Mucosa of rectum (tissue), 2 donors: ENCODE data around the gene ACVR1.
A peak's percentile ranks its signal among the peaks of the same experiment; 100 is the strongest.

Experiments
- H3K27ac ChIP-seq, 2 donors: one replicate each; pipeline ENCODE4 v1.7.0; 2013; ENCODE audit warnings: inconsistent platforms in 2 of 2, low read depth in 2 of 2, low read length in 2 of 2
- H3K27me3 ChIP-seq, 2 donors: one replicate each; pipeline ENCODE4 v1.7.0; 2013; ENCODE audit warnings: low read length in 2 of 2; ENCODE audit not compliant: control insufficient read depth in 2 of 2, insufficient read depth in 2 of 2
- H3K36me3 ChIP-seq, 2 donors: one replicate each; pipeline ENCODE4 v1.7.0; 2013; ENCODE audit warnings: low read length in 2 of 2; ENCODE audit not compliant: control insufficient read depth in 2 of 2, insufficient read depth in 2 of 2
- H3K4me1 ChIP-seq, 2 donors: one replicate each; pipeline ENCODE4 v1.7.0; 2013; ENCODE audit warnings: low read length in 2 of 2, mild to moderate bottlenecking in 1 of 2; ENCODE audit not compliant: control insufficient read depth in 2 of 2, insufficient read depth in 2 of 2
- H3K4me3 ChIP-seq, 2 donors: one replicate each; pipeline ENCODE4 v1.7.0; 2013; ENCODE audit warnings: low read length in 2 of 2
- H3K9ac ChIP-seq, 2 donors: one replicate each; pipeline ENCODE4 v1.7.0; 2013; ENCODE audit warnings: low read length in 2 of 2, low read depth in 1 of 2, mild to moderate bottlenecking in 1 of 2
- H3K9me3 ChIP-seq, 2 donors: one replicate each; pipeline ENCODE4 v1.7.0; 2013; ENCODE audit warnings: low read length in 2 of 2; ENCODE audit not compliant: control insufficient read depth in 2 of 2
- donor health status: healthy.
- donor health status: Normal muscosa, but diverticular disease.

Gene ACVR1

GRCh38 chr2:157905092-157905491, 29.0 kb upstream of the ACVR1 start:
- H3K9me3 ChIP-seq: no peaks in the 10 kb centered on the region
- no peak overlapping the region for H3K4me3 ChIP-seq
- no peaks in the 10 kb centered on the region for H3K36me3 ChIP-seq
- H3K27me3 ChIP-seq: no peaks in the 10 kb centered on the region
- no peaks in the 10 kb centered on the region for H3K4me1 ChIP-seq
- no peak overlapping the region for H3K27ac ChIP-seq
- H3K9ac ChIP-seq: no peak overlapping the region

GRCh38 chr2:157903626-157904025, 27.5 kb upstream of the ACVR1 start:
- H3K4me1 ChIP-seq: no peaks in the 10 kb centered on the region
- H3K27ac ChIP-seq: no peak overlapping the region
- H3K27me3 ChIP-seq: no peaks in the 10 kb centered on the region
- H3K9ac ChIP-seq: no peak overlapping the region
- H3K4me3 ChIP-seq: no peak overlapping the region
- H3K36me3 ChIP-seq: no peaks in the 10 kb centered on the region
- H3K9me3 ChIP-seq: no peaks in the 10 kb centered on the region

GRCh38 chr2:157903151-157903550, 27.0 kb upstream of the ACVR1 start:
- Histone ChIP-seq H3K27ac (no peak overlapping the region), H3K4me3 (no peak overlapping the region), H3K9me3 (no peaks in the 10 kb centered on the region), H3K27me3 (no peaks in the 10 kb centered on the region), H3K9ac (no peak overlapping the region), H3K36me3 (no peaks in the 10 kb centered on the region), H3K4me1 (peaks cover 0 to 3% of the 10 kb centered on the region in 2 donors)

GRCh38 chr2:157902692-157903091, 26.6 kb upstream of the ACVR1 start:
- Histone ChIP-seq H3K9me3 (no peaks in the 10 kb centered on the region), H3K36me3 (no peaks in the 10 kb centered on the region), H3K9ac (no peak overlapping the region), H3K27ac (no peak overlapping the region), H3K27me3 (no peaks in the 10 kb centered on the region), H3K4me1 (peaks cover 0 to 3% of the 10 kb centered on the region in 2 donors), H3K4me3 (no peak overlapping the region)

- H3K27ac ChIP-seq: no peak overlapping the region
- no peaks in the 10 kb centered on the region for H3K36me3 ChIP-seq
- no peak overlapping the region for H3K9ac ChIP-seq
- no peaks in the 10 kb centered on the region for H3K27me3 ChIP-seq
- H3K4me3 ChIP-seq: no peak overlapping the region
- H3K9me3 ChIP-seq: no peaks in the 10 kb centered on the region
- H3K4me1 ChIP-seq: peaks cover 0 to 3% of the 10 kb centered on the region in 2 donors
Measured at GRCh38 chr2:157901325-157901724, 25.2 kb upstream of the ACVR1 start.

- Histone ChIP-seq H3K4me1 (peaks cover 0 to 3% of the 10 kb centered on the region in 2 donors), H3K36me3 (no peaks in the 10 kb centered on the region), H3K27ac (no peak overlapping the region), H3K27me3 (no peaks in the 10 kb centered on the region), H3K4me3 (no peak overlapping the region), H3K9ac (no peak overlapping the region), H3K9me3 (no peaks in the 10 kb centered on the region)
Measured at GRCh38 chr2:157900684-157901083, 24.6 kb upstream of the ACVR1 start.

- Histone ChIP-seq H3K9ac (no peak overlapping the region), H3K27me3 (no peaks in the 10 kb centered on the region), H3K9me3 (no peaks in the 10 kb centered on the region), H3K27ac (no peak overlapping the region), H3K36me3 (no peaks in the 10 kb centered on the region), H3K4me3 (no peak overlapping the region), H3K4me1 (peaks cover 0 to 3% of the 10 kb centered on the region in 2 donors)
Measured at GRCh38 chr2:157900203-157900602, 24.1 kb upstream of the ACVR1 start.

- Histone ChIP-seq H3K4me1 (peaks cover 0 to 3% of the 10 kb centered on the region in 2 donors), H3K27ac (peak overlapping the region in 1 of 2 donors; percentile 65), H3K4me3 (no peak overlapping the region), H3K36me3 (no peaks in the 10 kb centered on the region), H3K9ac (peak overlapping the region in 1 of 2 donors; percentile 27), H3K27me3 (no peaks in the 10 kb centered on the region), H3K9me3 (no peaks in the 10 kb centered on the region)
Measured at GRCh38 chr2:157899125-157899839, 23.2 kb upstream of the ACVR1 start.

- H3K27ac ChIP-seq: peak overlapping the region in 1 of 2 donors; percentile 59
- no peaks in the 10 kb centered on the region for H3K9me3 ChIP-seq
- peaks cover 0 to 3% of the 10 kb centered on the region in 2 donors for H3K4me1 ChIP-seq
- no peaks in the 10 kb centered on the region for H3K27me3 ChIP-seq
- no peak overlapping the region for H3K9ac ChIP-seq
- H3K36me3 ChIP-seq: no peaks in the 10 kb centered on the region
- H3K4me3 ChIP-seq: no peak overlapping the region
Measured at GRCh38 chr2:157898591-157898996, 22.5 kb upstream of the ACVR1 start.

GRCh38 chr2:157897106-157897971, 21.2 kb upstream of the ACVR1 start:
- Histone ChIP-seq H3K9me3 (no peaks in the 10 kb centered on the region), H3K9ac (peak overlapping the region in 1 of 2 donors; percentile 3), H3K36me3 (no peaks in the 10 kb centered on the region), H3K4me3 (peak overlapping the region in 1 of 2 donors; percentile 35), H3K4me1 (peaks cover 0 to 3% of the 10 kb centered on the region in 2 donors), H3K27me3 (no peaks in the 10 kb centered on the region), H3K27ac (peak overlapping the region in 1 of 2 donors; percentile 62)
